Caco-2 (cell line): ENCODE measurements around the gene LMAN2L. TPM values are rescaled to one million over a fixed set of nuclear protein-coding genes. Genes with fewer than 3 reads are reported as not detected.
A peak's percentile ranks its signal among the peaks of the same experiment; 100 is the strongest.

Experiments
- BruUV-seq: library from RNA; stranded (reverse); fragments of 400-500 nt; replicated peaks from 2 replicates; lab custom pipeline; 2021; lab: Mats Ljungman, UMichigan
- CTCF ChIA-PET: fragments of 300-600 bp; sonication (Branson Sonifier 250); formaldehyde crosslinking; loops from one replicate; lab custom pipeline; 2022; ENCODE audit warnings: antibody characterized with exemption; lab: Charles Lee
- POLR2A ChIA-PET: fragments of 300-600 bp; sonication (Branson Sonifier 250); formaldehyde crosslinking; loops from one replicate; lab custom pipeline; 2022; ENCODE audit warnings: antibody characterized with exemption; lab: Charles Lee
- DNase-seq, 2 experiments: peaks; one replicate each; pipeline versions ENCODE4 v3.0.0 to v3.0.0-alpha.2; 2020 to 2022
- H3K27me3 ChIP-seq: replicated peaks from 2 replicates; pipeline ENCODE4 v1.6.0; 2011; ENCODE audit warnings: low read length; ENCODE audit not compliant: control insufficient read depth, insufficient read depth
- H3K36me3 ChIP-seq: 2 replicates; pipeline ENCODE4 v1.5.1; 2011; ENCODE audit warnings: low read length; ENCODE audit not compliant: control insufficient read depth, insufficient read depth
- H3K4me1 ChIP-seq: fragments of 250-450 bp; sonication (Bioruptor Pico); 2 replicates; pipeline ENCODE4 v1.5.1; 2020; ENCODE audit warnings: mild to moderate bottlenecking
- H3K4me3 ChIP-seq: 2 replicates; pipeline ENCODE4 v1.5.1; 2011; ENCODE audit warnings: low read depth, mild to moderate bottlenecking, control low read depth, low read length
- H3K9me3 ChIP-seq: fragments of 250-450 bp; sonication (Bioruptor Pico); 2 replicates; pipeline ENCODE4 v1.5.1; 2020; ENCODE audit warnings: mild to moderate bottlenecking, moderate library complexity
- H3K27ac Mint-ChIP-seq: one replicate; pipeline ENCODE4 v1.8.0; 2022; ENCODE audit warnings: mixed read lengths; ENCODE audit not compliant: unreplicated experiment
- H3K27me3 Mint-ChIP-seq: one replicate; pipeline ENCODE4 v1.8.0; 2022; ENCODE audit warnings: mixed read lengths; ENCODE audit not compliant: insufficient read depth, unreplicated experiment
- H3K36me3 Mint-ChIP-seq: one replicate; pipeline ENCODE4 v1.8.0; 2022; ENCODE audit warnings: mild to moderate bottlenecking, mixed read lengths; ENCODE audit not compliant: insufficient read depth, unreplicated experiment
- H3K4me1 Mint-ChIP-seq: one replicate; pipeline ENCODE4 v1.8.0; 2022; ENCODE audit warnings: low read depth, mixed read lengths; ENCODE audit not compliant: unreplicated experiment
- H3K4me3 Mint-ChIP-seq: one replicate; pipeline ENCODE4 v1.8.0; 2022; ENCODE audit warnings: mild to moderate bottlenecking, moderate library complexity, mixed read lengths; ENCODE audit not compliant: unreplicated experiment
- H3K9me3 Mint-ChIP-seq: one replicate; pipeline ENCODE4 v1.8.0; 2022; ENCODE audit warnings: mixed read lengths; ENCODE audit not compliant: unreplicated experiment
- CTCF ChIP-seq, 2 experiments: fragments of 200-600 bp in 1 of 2; IDR thresholded peaks; 1 replicate in 1 of 2; 2 replicates in 1 of 2; pipeline versions ENCODE4 v1.5.1 to v1.8.0; 2011 to 2022; ENCODE audit warnings: antibody characterized with exemption in 1 of 2, control low read depth in 1 of 2, inconsistent platforms in 1 of 2, low read depth in 1 of 2, low read length in 1 of 2, mild to moderate bottlenecking in 1 of 2, moderate library complexity in 1 of 2; ENCODE audit not compliant: insufficient read depth in 1 of 2, severe bottlenecking in 1 of 2, unreplicated experiment in 1 of 2
- intact Hi-C: fragments of 100-400 bp; cut with micrococcal nuclease; formaldehyde crosslinking; loops from one replicate; pipeline ENCODE4 v1.10.0; 2022; ENCODE audit not compliant: unreplicated experiment
- total RNA-seq: library from RNA; stranded (reverse); gene quantifications from 2 replicates; pipeline ENCODE4 v1.2.3, GENCODE V29; 2022

LMAN2L gene
- total RNA-seq, 1 experiment from 2014 or later, result 27.4 TPM

- intact Hi-C loops, result no loop called here
- H3K27me3 ChIP-seq, result no peaks in the 10 kb centered on the region
- DNase-seq, result peak in 1 of 2 experiments; percentile 21
- H3K4me1 Mint-ChIP-seq, result peaks cover 15% of the 10 kb centered on the region
- H3K4me1 ChIP-seq, result peaks cover 20% of the 10 kb centered on the region
- no peak overlapping the region for H3K4me3 Mint-ChIP-seq
- CTCF ChIA-PET, result no interaction called here
- H3K27me3 Mint-ChIP-seq, result no peaks in the 10 kb centered on the region
- H3K36me3 Mint-ChIP-seq, result peaks cover 5% of the 10 kb centered on the region
- H3K9me3 Mint-ChIP-seq, result no peaks in the 10 kb centered on the region
- no peak for TF ChIP-seq CTCF (IDR thresholded peaks at IDR 0.05; ENCODE audit: insufficient read depth in 1 of 2, low read depth in 1 of 2, low read length in 1 of 2, severe bottlenecking in 1 of 2, unreplicated experiment in 1 of 2)
- H3K4me3 ChIP-seq, result no peak overlapping the region
- H3K9me3 ChIP-seq, result no peaks in the 10 kb centered on the region
- no TSS peak for BruUV-seq
- H3K36me3 ChIP-seq, result no peaks in the 10 kb centered on the region
- POLR2A ChIA-PET, result no interaction called here
- H3K27ac Mint-ChIP-seq, result no peak overlapping the region
These were observed 55.7 kb downstream of the LMAN2L start for GRCh38 chr2:96683972-96684820.

GRCh38 chr2:96683307-96683706, 56.6 kb downstream of the LMAN2L start:
- Mint-ChIP-seq H3K27me3 (no peaks in the 10 kb centered on the region), H3K27ac (no peak overlapping the region), H3K9me3 (no peaks in the 10 kb centered on the region), H3K4me3 (no peak overlapping the region), H3K36me3 (peaks cover 5% of the 10 kb centered on the region), H3K4me1 (peaks cover 15% of the 10 kb centered on the region)
- H3K27me3 ChIP-seq, result no peaks in the 10 kb centered on the region
- DNase-seq, result no peak
- CTCF ChIA-PET, result no interaction called here
- no peaks in the 10 kb centered on the region for H3K9me3 ChIP-seq
- H3K4me1 ChIP-seq, result peaks cover 20% of the 10 kb centered on the region
- POLR2A ChIA-PET, result no interaction called here
- intact Hi-C loops, result no loop called here
- no peaks in the 10 kb centered on the region for H3K36me3 ChIP-seq
- no peak overlapping the region for H3K4me3 ChIP-seq
- TF ChIP-seq CTCF (IDR thresholded peaks at IDR 0.05; ENCODE audit: insufficient read depth in 1 of 2, low read depth in 1 of 2, low read length in 1 of 2, severe bottlenecking in 1 of 2, unreplicated experiment in 1 of 2), result no peak
- BruUV-seq, result no TSS peak

- Mint-ChIP-seq H3K27me3 (no peaks in the 10 kb centered on the region), H3K36me3 (no peaks in the 10 kb centered on the region), H3K27ac (no peak overlapping the region), H3K4me3 (no peak overlapping the region), H3K9me3 (no peaks in the 10 kb centered on the region), H3K4me1 (peaks cover 15% of the 10 kb centered on the region)
- Histone ChIP-seq H3K4me1 (peaks cover 20% of the 10 kb centered on the region), H3K27me3 (no peaks in the 10 kb centered on the region), H3K4me3 (no peak overlapping the region), H3K36me3 (no peaks in the 10 kb centered on the region), H3K9me3 (no peaks in the 10 kb centered on the region)
- CTCF ChIA-PET, result no interaction called here
- TF ChIP-seq CTCF (IDR thresholded peaks at IDR 0.05; ENCODE audit: insufficient read depth in 1 of 2, low read depth in 1 of 2, low read length in 1 of 2, severe bottlenecking in 1 of 2, unreplicated experiment in 1 of 2), result no peak
- POLR2A ChIA-PET, result no interaction called here
- intact Hi-C loops, result no loop called here
- DNase-seq, result no peak
- BruUV-seq, result no TSS peak
These were observed 58.3 kb downstream of the LMAN2L start for GRCh38 chr2:96681540-96681939.
